Measurements from ENCODE around the gene BBS1. TPM values are rescaled to one million over a fixed set of nuclear protein-coding genes. Genes with fewer than 3 reads are reported as not detected.

Gene BBS1
- polyA plus RNA-seq, 2 of the 4 experiments (the other 2 are of a cell fraction): 12.5 TPM

GRCh38 chr11:66473608-66474515, 36.6 kb upstream of the BBS1 start:
- Histone ChIP-seq H3K9me3 (no peaks in the 10 kb centered on the region), H3K4me1 (no peaks in the 10 kb centered on the region), H3K27ac (no peak overlapping the region), H3K4me2 (no peak overlapping the region), H3K4me3 (no peak overlapping the region)
- WGBS (ENCODE audit: missing lambda C conversion rate): 76% methylated on average over 6 of the region's 20 CpGs
- FAIRE-seq (no peak), ATAC-seq (no peak), DNase-seq (ENCODE audit: low read depth in 1 of 2, low spot score in 1 of 2) (no peak)
- CTCF ChIA-PET: interaction anchor here (1.0 to 1.1 kb wide), 2 partner anchors 34 to 43 kb away, joined by 3 read pairs; no protein-coding TSS in a partner anchor
- TF ChIP-seq ZFP36 (IDR thresholded peaks at IDR 0.05; ENCODE audit: borderline replicate concordance, partially characterized antibody): no peak
- TF ChIP-seq PHF8 (IDR thresholded peaks at IDR 0.05; ENCODE audit: borderline replicate concordance, low read depth): no peak
- TF ChIP-seq PBX3 (IDR thresholded peaks at IDR 0.05): no peak
- TF ChIP-seq ZSCAN20 (CRISPR knock-in tag; IDR thresholded peaks at IDR 0.05): no peak
- no peak for TF ChIP-seq HOXB5 (CRISPR knock-in tag; IDR thresholded peaks at IDR 0.05)
- no peak for TF ChIP-seq EHF (CRISPR knock-in tag; IDR thresholded peaks at IDR 0.05)
- TF ChIP-seq RARB (CRISPR knock-in tag; IDR thresholded peaks at IDR 0.05): no peak
- no peak for TF ChIP-seq ATOH8 (CRISPR knock-in tag; IDR thresholded peaks at IDR 0.05; ENCODE audit: low read depth)
- no peak for TF ChIP-seq HEYL (CRISPR knock-in tag; IDR thresholded peaks at IDR 0.05)
- TF ChIP-seq, protein P1, sequence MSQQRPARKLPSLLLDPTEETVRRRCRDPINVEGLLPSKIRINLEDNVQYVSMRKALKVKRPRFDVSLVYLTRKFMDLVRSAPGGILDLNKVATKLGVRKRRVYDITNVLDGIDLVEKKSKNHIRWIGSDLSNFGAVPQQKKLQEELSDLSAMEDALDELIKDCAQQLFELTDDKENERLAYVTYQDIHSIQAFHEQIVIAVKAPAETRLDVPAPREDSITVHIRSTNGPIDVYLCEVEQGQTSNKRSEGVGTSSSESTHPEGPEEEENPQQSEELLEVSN (IDR thresholded peaks at IDR 0.05; ENCODE audit: borderline replicate concordance, low read depth): no peak
- TF ChIP-seq ELK1 (IDR thresholded peaks at IDR 0.05; ENCODE audit: low read depth, low read length): no peak
- TF ChIP-seq MYC (IDR thresholded peaks at IDR 0.05; ENCODE audit: borderline replicate concordance, low read length): no peak
- TF ChIP-seq KDM5A (IDR thresholded peaks at IDR 0.05): no peak
- POLR2A ChIA-PET: no interaction called here

- WGBS (ENCODE audit: missing lambda C conversion rate): 89% methylated on average over 17 of the region's 44 CpGs
- ChIA-PET CTCF (interaction anchor here (0.6 to 5.9 kb wide), 2 partner anchors 67 to 749 kb away, joined by 3 to 46 read pairs; no protein-coding TSS in a partner anchor), POLR2A (no interaction called here)
- Histone ChIP-seq H3K4me1 (no peaks in the 10 kb centered on the region), H3K4me2 (no peak overlapping the region), H3K4me3 (no peak overlapping the region), H3K27ac (no peak overlapping the region), H3K9me3 (no peaks in the 10 kb centered on the region)
- DNase-seq (ENCODE audit: low read depth in 1 of 2, low spot score in 1 of 2): no peak
- no peak for ATAC-seq
- no peak for FAIRE-seq
- no peak for TF ChIP-seq POLR2A (IDR thresholded peaks at IDR 0.05; ENCODE audit: low read length)
- TF ChIP-seq CEBPB (IDR thresholded peaks at IDR 0.05): no peak
- TF ChIP-seq RCOR1 (IDR thresholded peaks at IDR 0.05; ENCODE audit: low read depth, low read length): no peak
- no peak for TF ChIP-seq CBX2 (IDR thresholded peaks at IDR 0.05; ENCODE audit: borderline replicate concordance, low read depth)
- TF ChIP-seq CBX8 (IDR thresholded peaks at IDR 0.05): no peak
- TF ChIP-seq, protein P2, sequence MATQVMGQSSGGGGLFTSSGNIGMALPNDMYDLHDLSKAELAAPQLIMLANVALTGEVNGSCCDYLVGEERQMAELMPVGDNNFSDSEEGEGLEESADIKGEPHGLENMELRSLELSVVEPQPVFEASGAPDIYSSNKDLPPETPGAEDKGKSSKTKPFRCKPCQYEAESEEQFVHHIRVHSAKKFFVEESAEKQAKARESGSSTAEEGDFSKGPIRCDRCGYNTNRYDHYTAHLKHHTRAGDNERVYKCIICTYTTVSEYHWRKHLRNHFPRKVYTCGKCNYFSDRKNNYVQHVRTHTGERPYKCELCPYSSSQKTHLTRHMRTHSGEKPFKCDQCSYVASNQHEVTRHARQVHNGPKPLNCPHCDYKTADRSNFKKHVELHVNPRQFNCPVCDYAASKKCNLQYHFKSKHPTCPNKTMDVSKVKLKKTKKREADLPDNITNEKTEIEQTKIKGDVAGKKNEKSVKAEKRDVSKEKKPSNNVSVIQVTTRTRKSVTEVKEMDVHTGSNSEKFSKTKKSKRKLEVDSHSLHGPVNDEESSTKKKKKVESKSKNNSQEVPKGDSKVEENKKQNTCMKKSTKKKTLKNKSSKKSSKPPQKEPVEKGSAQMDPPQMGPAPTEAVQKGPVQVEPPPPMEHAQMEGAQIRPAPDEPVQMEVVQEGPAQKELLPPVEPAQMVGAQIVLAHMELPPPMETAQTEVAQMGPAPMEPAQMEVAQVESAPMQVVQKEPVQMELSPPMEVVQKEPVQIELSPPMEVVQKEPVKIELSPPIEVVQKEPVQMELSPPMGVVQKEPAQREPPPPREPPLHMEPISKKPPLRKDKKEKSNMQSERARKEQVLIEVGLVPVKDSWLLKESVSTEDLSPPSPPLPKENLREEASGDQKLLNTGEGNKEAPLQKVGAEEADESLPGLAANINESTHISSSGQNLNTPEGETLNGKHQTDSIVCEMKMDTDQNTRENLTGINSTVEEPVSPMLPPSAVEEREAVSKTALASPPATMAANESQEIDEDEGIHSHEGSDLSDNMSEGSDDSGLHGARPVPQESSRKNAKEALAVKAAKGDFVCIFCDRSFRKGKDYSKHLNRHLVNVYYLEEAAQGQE (IDR thresholded peaks at IDR 0.05): no peak
- TF ChIP-seq KDM5A (IDR thresholded peaks at IDR 0.05): no peak
- TF ChIP-seq TP53 (CRISPR knock-in tag; IDR thresholded peaks at IDR 0.05): no peak
- TF ChIP-seq ZC3H11A (IDR thresholded peaks at IDR 0.05): no peak
These were observed 34.9 kb upstream of the BBS1 start for GRCh38 chr11:66475349-66476172.
